ENCODE results near the gene DOK5. TPM values are rescaled to one million over a fixed set of nuclear protein-coding genes. Genes with fewer than 3 reads are reported as not detected.

DOK5 gene
- total and polyA plus RNA-seq, 2 of the 8 experiments (the other 6 are each of a cell fraction or from before 2014, with no cell fraction given): 8.9 to 15.0 TPM

DNA sequence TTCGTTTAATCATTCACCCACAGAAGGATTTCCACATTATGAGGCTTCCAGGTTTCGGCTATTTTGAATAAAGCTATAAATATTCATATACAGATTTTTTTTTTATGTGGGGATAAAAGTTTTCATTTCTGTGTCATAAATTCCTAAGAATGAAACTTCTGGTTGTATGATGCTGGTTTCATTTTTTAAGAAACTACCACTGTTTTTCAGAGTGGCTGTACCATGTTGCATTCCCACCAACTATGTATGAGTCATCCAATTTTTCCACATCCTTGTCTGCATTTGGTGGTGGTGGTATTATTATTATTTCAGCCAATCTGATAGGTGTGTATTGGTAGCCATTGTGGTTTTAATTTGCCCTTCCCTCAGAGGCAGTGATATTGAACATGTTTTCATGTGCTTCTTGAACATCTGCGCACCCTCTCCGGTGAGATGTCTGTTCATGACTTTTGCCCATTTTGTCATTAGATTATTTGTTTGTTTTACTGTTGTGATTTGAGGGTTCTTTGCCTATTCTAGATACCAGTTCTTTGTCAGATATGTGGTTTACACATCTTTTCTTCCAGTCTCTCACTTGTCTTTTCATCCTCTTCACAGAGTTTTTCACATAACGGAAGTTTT lies 75.5 kb downstream of the DOK5 start:
- no peaks in the 10 kb centered on the region for H3K36me3 ChIP-seq (ENCODE audit: control insufficient read depth in 2 of 4, insufficient read depth in 4 of 4, low read length in 3 of 4)
- no peak overlapping the region for H2BK20ac ChIP-seq (ENCODE audit: low read length)
- no peak overlapping the region for H2BK120ac ChIP-seq (replicated peaks; ENCODE audit: low read depth, low read length)
- H3K23ac ChIP-seq (ENCODE audit: insufficient read length): no peak overlapping the region
- no peaks in the 10 kb centered on the region; a peak in 1 of 4 replicates for H3K9me3 ChIP-seq (ENCODE audit: insufficient read depth in 2 of 2, low read depth in 1 of 2, low read length in 1 of 2)
- H3K79me1 ChIP-seq (ENCODE audit: low read depth, low read length): no peaks in the 10 kb centered on the region
- no peak overlapping the region for H3K4me2 ChIP-seq (ENCODE audit: insufficient read depth in 1 of 2, low read depth in 2 of 2, low read length in 2 of 2)
- no peak overlapping the region for H3K14ac ChIP-seq (ENCODE audit: insufficient read length)
- H2AFZ ChIP-seq (ENCODE audit: low read length): no peak overlapping the region
- no peaks in the 10 kb centered on the region for H3K27me3 ChIP-seq (replicated peaks in 1 of 4; ENCODE audit: control insufficient read depth in 3 of 4, extremely low read depth in 1 of 4, insufficient read depth in 3 of 4, low read length in 3 of 4)
- no peak overlapping the region for H3K56ac ChIP-seq (replicated peaks; ENCODE audit: insufficient read length, low read depth, low read length)
- no peak overlapping the region for H2BK5ac ChIP-seq (ENCODE audit: low read depth, low read length)
- no peaks in the 10 kb centered on the region; the same call in 1 of the 2 replicates for H3K23me2 ChIP-seq (ENCODE audit: low read depth, low read length)
- no peaks in the 10 kb centered on the region for H4K20me1 ChIP-seq (replicated peaks in 1 of 2; ENCODE audit: control insufficient read depth in 1 of 2, insufficient read depth in 2 of 2, low read length in 2 of 2)
- no peak overlapping the region for H4K8ac ChIP-seq (ENCODE audit: extremely low read depth, insufficient read depth, low read length)
- ChIA-PET CTCF (ENCODE audit: partially characterized antibody) (no interaction called here), POLR2A (ENCODE audit: partially characterized antibody) (no interaction called here)
- DNase-seq (ENCODE audit: low read depth in 1 of 2, low spot score in 2 of 2) (no peak), FAIRE-seq (no peak)
- H3K4me1 ChIP-seq (replicated peaks in 1 of 4; ENCODE audit: control insufficient read depth in 3 of 4, insufficient read depth in 4 of 4, low read length in 3 of 4): peaks cover 0 to 6% (median 1%) of the 10 kb centered on the region in 4 experiments; a peak in 2 of 7 replicates
- H3K9ac ChIP-seq (replicated peaks in 1 of 4; ENCODE audit: extremely low read depth in 1 of 4, low read depth in 3 of 4, low read length in 3 of 4): no peak overlapping the region
- no peak overlapping the region for H3K4me3 ChIP-seq (ENCODE audit: extremely low read depth in 1 of 4, insufficient read depth in 2 of 4, low read depth in 3 of 4, low read length in 4 of 4)
- no peak overlapping the region for H4K91ac ChIP-seq (replicated peaks; ENCODE audit: insufficient read length, low read length)
- H2BK15ac ChIP-seq (ENCODE audit: low read length): no peak overlapping the region
- no peak overlapping the region for H2BK12ac ChIP-seq (ENCODE audit: low read depth, low read length)
- no peak overlapping the region for H2AK5ac ChIP-seq (ENCODE audit: low read depth, low read length)
- no peak overlapping the region for H3K4ac ChIP-seq (replicated peaks; ENCODE audit: insufficient read length, low read depth, low read length)
- H3K79me2 ChIP-seq (ENCODE audit: control insufficient read depth in 1 of 2, insufficient read depth in 2 of 2, low read length in 2 of 2): no peaks in the 10 kb centered on the region
- 93% methylated on average over 5 of the region's 5 CpGs; no CpG with 5 or more reads in 1 of the 2 experiments for WGBS, 2 experiments (ENCODE audit: extremely low coverage in 1 of 2, insufficient coverage in 1 of 2, insufficient read length in 1 of 2, insufficient replicate concordance in 2 of 2, low coverage in 1 of 2, low lambda C conversion rate in 2 of 2, missing lambda C conversion rate in 1 of 2)
- H4K5ac ChIP-seq (ENCODE audit: insufficient read length, low read depth, low read length): no peak overlapping the region
- no peak overlapping the region for H3K18ac ChIP-seq (ENCODE audit: extremely low read depth, low read length)
- no peak overlapping the region for H3K27ac ChIP-seq (ENCODE audit: low read depth, low read length)
- TF ChIP-seq SAP30 (IDR thresholded peaks at IDR 0.05; ENCODE audit: insufficient read depth, insufficient replicate concordance, low read length) (no peak), SP2 (IDR thresholded peaks at IDR 0.05; ENCODE audit: low read length) (no peak)
